Stimulated activated naive CD4-positive, alpha-beta T cell (primary cell): Measurements from ENCODE around the gene B3GNT5.
A peak's percentile ranks its signal among the peaks of the same experiment; 100 is the strongest.

Source experiments
- DNase-seq, 6 experiments: peaks; one replicate each; lab custom pipeline; 2025; lab: John Stamatoyannopoulos, UW

The B3GNT5 gene, protein sequence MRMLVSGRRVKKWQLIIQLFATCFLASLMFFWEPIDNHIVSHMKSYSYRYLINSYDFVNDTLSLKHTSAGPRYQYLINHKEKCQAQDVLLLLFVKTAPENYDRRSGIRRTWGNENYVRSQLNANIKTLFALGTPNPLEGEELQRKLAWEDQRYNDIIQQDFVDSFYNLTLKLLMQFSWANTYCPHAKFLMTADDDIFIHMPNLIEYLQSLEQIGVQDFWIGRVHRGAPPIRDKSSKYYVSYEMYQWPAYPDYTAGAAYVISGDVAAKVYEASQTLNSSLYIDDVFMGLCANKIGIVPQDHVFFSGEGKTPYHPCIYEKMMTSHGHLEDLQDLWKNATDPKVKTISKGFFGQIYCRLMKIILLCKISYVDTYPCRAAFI

DNA sequence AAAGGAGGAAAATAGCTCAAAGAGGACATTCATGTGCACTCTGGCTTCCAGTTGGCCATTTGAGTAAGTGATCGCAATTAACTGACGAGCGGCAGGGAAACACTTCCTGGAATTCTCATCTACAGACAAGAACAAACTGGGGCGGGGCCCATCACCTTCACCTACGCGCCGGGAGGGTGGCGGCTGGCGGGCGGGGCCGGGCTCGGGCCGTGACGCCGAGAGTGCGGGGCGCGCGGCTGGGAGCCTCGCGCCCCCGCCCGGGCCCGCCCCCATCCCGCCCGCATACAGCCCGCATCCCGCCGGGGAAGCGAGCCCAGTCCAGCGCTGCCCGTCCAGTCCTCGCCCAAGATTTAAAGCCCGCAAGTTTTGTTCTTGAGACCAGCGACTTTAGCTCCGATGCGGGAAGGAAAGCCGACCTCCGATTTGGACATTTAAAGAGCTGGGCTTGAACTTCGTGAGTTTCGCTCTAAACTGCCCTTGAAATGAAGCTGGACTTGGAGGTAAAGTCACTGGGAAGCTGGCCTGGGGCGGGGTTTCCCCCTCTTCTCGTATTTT lies at the start of gene B3GNT5:
B3GNT5 (plus strand) TSS at position 281 of the 555 bp plus-strand sequence. CDS start 16,546 bp downstream, outside the sequence.
- peak in 3 of 6 experiments; percentile 6 to 22 (median 10) for DNase-seq

DNA sequence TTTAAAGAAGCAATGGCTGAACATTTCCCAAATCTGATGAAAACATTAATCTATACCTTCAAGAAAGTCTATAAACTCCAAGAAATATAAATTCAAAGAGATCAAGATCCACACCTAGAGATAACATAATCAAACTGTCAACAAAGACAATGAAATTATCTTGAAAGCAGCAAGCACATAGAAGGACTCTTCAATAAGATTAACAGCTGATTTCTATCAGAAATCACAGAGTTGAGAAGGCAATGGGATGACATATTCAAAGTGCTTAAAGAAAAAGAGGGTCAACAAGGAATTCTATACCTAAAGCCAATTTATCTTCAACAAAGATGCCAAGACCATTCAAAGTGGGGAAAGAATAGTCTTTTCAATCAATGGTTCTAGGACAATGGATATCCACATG lies 49.4 kb upstream of the B3GNT5 start:
- DNase-seq, result no peak

DNA sequence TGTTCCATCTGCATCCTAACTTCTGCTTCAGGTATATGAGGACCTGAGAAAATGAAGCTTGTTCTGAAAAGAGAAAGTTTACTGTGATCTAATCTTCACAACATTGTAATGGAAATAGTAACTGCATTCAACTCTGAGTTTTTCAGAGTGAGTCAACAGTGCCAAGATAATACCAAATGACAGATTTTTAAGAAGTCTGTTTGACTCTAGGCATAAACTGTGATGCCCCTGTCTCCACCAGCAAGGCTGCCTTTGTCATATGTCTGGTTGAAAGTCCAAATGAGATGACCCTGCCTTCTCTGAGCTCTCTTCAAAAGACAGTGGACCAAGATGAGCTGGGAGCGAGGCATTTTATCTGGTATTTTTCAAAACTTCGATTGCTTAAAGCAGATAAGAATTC lies 44.8 kb upstream of the B3GNT5 start:
- DNase-seq, result no peak

DNA sequence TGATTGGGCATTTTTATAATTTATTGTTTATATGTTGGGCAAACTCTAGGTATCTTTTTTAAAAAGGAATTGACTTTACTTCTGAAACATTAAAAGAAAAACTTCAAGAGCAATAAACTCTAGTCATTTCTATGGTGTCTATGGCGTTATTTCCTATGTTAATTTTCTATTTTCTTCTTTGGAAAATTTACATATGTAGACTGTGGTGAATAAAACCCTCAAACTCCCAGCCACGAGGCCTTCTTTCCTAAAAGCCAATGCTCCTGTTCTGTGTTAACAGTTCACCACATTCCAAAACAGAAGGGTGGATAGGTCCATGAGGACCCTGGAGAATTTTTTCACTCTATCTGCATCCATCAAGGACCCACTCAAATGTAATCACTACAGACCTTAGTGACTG lies 44.3 kb upstream of the B3GNT5 start:
- no peak for DNase-seq

DNA sequence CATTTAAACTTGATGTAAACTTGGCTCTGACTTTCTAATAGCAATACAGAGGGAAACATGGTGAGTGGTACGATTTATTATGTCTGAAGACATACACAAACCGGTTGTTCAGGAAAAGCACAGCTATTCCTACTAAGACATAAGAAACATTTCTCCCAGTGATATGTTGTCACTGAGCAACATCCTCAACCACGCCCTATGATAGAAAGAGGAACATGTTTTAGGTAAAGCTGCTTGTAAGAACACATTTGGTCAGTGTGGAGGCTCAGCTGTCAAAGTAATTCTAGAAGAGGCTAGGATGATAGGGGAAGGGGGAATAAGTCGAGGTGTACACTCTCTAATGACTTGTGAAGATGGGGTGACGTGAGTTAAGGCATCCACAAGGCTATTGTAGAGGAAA lies 42.7 kb upstream of the B3GNT5 start:
- DNase-seq, result no peak

DNA sequence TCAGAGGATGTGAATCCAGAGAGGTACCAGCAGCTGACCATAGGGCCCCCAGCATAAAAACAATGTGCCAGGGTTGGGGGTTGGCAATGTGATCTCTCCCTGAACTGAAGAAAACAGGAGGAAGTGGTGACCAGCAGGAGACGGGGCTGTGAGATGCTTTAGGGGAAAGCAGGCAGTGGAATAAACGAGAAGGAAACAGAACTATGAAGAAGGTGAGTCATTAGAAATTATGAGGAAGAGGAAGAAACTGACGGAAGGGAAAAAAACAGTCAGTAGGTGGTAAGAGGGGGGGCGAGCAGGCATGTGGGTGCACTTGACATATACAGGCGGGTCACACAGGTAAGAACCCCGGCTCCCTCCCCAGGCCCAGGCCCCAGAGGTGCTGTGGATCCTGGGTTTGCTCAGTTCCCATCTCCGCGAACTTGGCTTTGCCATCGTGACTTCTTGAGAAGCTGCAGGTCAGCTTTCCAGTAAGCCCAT lies 42.2 kb upstream of the B3GNT5 start:
- DNase-seq, result no peak

DNA sequence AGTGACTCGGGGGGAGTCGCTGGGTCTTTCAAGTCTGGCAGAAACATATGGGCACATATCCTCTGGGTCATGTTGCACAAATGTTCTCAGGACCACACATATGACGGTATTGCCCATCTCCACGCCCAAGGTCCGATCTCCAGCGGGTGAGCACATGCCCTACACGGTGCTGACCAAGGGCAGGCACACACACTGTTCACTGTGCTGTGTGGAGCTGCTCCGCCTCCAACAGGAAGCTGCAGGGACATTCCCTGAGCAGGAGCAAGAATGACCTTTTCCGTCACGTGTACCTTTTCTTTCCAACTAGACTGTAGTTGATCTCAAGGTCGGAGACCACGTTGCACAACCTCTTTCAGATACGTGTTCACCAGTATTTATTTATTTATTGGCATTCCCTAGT lies 41.7 kb upstream of the B3GNT5 start:
- no peak for DNase-seq

DNA sequence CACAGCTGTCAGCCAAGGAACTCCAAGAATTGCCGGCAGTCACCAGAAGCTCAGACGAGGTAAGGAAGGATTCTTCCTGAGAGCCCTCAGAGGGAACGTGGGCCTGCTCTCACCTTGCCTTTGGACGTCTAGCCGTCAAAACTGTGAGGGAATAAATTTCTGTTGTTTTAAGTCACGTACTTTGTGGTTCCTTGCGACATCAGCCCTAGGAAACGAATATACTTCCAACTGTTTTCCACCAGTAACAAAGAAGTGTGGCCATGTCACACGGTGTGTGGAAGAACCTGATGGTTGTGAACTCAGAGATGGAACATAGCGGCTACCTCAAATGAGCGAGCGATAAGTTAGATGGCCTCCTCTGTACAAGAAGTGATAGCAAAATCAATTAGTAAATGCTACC lies 41.0 kb upstream of the B3GNT5 start:
- no peak for DNase-seq

DNA sequence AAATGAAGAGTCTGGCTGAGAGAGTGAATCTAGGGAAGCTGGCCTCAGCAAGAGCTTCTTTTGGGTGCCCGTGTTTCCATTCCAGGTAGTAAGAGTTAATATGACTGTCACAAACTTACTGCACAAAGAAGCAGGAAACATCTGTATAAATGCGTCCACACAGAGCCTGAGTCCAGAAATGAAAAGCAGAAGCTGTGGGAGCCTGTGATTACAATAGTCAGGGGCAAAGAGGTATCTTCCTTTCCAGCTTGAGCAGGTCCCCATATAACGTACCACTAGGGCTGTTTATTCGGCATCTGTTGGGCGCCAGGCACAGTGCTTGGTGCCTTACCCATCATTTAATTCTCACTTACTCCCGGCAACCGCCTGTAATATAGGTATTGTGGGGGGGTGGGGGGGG lies 40.5 kb upstream of the B3GNT5 start:
- no peak for DNase-seq

DNA sequence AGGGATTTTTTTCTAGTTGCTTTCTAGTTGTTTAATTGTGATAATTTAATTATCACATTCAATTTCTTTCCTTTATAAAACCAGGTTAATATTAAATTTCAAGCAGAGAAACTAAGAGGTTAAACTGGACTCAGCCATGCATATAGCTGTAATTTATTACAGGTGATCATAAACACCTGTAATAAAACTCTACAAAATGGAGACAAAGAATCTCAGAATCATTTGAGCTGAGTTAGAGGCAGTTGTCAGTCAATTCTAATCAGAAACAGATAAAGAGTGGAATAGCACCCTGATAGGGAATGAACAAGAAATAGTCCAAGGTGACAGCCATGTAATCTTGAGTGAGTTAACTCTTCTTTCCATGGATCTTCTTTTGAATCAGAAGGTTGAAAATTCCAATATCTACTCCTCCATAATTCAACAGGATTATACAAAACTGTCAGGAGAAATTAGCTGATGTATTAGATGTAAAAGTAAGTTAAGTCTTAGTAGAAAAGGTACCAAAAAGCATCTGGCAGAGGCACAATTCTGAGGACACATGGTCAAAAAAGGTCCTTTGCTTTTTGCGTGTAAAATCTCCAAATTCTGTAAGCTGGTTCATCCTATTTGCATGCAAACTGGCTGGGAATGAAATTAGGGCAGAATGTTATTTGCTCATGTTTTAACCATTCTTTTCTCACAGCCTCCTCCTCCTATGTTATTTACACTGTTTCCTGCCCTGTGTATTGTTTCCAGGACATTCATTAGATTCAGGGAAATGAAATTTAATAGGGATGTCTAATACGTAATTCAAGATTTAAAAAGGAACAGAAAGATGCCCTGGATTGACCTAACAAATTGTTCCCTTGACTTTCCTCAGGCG lies 39.4 kb upstream of the B3GNT5 start:
- DNase-seq, result no peak

DNA sequence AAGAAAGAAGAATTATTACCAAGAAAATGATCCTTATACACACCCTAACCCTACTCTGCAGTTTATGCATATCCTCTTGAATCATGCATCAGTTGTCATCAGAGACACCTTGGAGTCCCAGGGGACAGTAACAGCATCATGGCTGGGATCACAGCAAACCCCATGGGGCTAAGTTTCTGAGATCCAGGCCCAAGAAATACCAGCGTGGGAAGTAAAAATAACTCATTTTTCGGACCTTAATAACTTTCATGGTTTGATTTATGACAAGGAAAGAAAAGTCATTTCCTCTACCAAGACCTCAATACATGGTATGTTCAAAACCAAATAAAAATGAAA lies 38.8 kb upstream of the B3GNT5 start:
- DNase-seq, result no peak

DNA sequence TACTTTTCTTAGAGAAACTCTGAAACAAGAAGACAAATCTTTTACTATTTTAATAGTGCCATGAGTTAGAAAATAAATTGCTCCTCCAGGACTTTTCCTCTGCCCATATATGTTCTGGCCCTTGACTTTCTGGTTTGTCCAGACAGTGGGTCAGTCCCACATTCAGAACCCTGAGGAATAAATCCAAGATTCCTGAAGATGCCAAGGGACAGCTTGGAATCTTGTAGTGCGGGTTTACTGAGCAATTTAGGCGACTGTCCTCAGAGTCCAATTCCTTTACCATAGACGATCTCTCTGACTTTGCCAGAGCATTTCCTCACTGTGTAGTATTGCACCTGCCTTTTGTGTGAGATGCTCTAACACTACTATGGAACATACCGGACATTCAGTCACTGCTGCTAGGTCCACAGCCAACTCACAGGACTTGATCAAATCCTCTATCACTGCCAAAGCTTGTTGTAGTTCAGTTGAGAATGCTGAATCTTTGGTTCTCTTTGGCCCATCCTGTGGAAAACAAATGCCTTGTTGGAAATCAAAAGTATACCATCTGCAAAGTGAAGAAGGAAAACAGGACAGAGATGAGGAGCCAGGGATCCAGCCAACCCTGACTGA lies 37.4 kb upstream of the B3GNT5 start:
- DNase-seq, result no peak

DNA sequence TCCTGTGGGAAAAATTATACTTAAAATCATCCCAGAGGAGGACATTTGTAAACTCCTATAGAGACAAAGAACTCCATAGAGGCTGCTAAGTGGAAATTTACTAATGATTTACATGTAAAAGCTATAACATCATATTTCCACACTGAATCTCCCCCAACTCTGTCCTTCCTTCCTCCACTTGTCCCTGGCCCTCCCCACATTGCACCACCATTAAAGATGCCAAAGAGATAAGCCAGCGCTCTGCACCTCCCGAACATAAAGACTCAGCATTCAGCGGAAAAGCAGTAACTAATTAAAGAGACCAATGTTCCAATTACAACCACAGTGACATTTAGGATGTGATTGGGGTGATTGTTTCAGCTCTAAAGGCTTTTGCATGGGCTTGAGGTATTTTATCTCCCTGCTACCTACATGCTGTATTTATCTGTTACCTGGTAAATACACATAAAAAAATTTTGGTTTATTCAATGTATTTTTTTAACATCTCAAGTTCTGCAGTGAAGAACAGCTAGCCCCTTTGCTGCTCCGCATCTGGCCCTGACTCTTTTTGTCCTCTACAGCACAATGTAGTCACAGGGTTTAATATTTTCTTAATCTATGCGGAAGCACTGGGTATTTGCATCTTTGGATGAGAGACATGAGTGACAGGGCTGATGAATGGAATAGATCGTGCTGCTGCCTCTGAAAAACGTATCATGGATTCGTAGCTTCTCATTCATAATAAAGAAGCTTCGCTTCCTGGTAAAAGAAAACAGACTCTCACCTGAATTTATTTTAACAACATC lies 35.3 kb upstream of the B3GNT5 start:
- DNase-seq, result no peak

DNA sequence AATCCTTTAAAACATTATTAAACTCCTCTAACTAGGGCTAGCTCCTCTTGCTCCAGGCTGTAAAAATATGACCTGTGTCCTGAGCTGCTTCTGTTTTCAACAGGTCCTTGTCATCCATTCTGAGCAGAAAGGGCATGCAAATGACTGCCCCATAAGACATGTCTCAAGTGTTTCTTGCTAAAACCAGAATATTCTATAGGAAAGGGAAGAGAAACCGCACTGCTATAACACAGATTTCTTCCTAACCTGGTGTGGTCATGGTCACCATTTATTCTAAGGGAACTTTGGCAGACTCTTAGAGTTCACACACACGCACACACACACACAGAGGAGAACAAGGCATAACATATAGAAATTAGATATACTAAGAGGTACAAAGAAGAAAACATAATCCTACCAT lies 34.2 kb upstream of the B3GNT5 start:
- DNase-seq, result no peak

DNA sequence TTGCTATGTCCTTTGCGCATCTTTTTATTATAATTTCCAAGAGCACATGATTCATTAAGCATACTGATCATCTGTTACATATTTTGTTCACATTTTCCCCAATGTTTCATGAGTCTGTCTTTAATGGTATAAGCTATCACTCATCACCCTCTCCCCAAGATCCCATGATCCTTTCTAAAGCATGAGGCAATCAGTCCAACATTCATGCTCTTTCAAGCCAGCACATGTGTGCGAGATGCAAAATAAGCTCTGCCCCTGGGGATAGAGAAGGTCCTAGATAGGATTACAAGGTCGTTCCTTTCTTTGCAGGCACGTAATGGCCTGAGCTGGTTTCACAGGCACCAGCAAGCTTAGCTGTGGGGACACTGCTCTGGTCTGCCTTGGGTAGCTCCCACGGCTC lies 32.2 kb upstream of the B3GNT5 start:
- no peak for DNase-seq

DNA sequence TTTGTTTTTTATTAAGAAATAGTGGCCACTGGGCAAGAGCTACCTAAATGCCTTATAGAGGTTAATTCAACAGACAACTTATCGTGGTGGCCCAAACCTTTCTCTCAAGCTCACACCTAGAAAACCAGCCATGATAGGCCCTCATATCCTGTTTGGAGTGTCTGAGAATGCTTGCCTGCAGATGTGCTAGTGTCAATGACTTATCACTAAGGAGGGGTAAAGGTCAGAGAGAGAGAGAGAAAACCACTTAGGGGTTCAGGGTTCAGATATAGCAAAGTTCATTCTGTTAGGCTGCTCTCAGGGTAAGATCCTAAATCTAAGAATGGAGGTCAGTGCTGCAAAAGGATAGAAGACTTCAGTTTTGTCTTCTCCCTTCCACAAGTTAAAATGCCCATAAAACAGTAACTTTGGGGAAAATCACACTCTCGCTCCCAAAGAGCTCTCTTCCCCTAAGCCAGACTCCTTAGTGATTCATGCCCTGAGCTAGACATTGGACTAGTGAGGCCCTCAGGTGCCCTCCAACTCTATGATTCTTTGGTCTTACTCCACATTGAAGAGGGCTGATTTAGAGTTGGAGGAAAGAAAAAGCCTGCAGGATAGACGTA lies 30.3 kb upstream of the B3GNT5 start:
- DNase-seq, result no peak

DNA sequence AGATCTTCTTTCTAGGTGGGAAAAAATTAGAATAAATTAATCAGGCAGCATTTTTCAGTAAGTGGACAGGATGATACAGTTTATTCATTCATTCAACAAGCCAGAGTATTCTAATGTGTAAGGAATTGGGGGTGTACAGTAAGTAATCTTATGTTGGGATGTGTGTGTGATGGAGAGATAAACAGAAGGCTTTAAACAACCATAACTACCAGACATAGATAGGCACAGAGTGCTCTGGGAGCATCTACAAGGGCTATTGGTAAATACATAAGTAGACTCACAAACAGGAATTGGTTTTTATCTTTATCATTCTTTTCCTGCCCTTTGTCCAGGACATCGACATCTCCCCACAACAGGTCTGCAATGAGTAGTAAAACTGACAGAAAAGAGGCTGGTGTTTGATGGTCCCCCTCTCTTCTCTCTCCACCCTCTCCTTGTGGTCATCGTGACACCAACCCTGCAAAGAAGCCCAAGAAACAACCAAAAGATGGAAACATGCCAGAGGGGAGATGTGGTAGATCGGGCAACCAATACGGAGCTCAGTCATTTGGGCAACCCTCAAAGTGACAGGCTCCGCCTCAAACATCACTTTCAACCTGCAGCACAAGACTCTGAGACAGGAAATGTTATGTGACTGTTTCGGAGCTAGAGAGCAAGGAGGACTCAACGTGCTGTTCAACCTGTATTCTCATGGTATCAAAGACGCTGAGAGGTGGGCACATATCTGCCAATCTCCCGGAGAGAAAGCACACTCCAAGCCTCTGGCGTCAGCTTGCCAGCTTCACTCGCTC lies 28.7 kb upstream of the B3GNT5 start:
- DNase-seq, result peak in 5 of 6 experiments; percentile 4 to 61 (median 9)

DNA sequence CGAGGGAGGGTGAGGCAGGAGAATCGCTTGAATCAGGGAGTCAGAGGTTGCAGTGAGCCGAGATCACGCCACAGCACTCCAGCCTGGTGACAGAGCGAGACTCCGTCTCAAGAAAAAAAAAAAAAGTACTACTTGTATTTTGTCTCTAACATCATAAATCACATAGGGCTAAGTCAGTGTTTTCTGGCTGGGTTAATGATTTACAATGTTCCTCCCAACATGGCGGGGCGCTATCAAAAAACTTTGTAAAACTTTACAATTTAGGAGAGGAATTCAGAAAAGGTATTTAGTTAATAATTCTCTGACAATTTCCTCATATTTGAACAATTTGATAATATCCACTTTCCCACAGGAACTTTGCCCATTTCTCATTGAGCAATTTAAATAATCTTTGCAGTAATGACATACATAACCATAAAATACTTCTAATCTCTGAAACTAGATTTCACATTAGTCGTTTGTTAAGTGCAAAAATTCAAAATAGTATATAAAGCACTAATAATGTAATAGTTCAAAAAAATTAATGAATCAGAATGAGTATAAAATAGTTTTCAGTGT lies 26.6 kb upstream of the B3GNT5 start:
- DNase-seq, result no peak

DNA sequence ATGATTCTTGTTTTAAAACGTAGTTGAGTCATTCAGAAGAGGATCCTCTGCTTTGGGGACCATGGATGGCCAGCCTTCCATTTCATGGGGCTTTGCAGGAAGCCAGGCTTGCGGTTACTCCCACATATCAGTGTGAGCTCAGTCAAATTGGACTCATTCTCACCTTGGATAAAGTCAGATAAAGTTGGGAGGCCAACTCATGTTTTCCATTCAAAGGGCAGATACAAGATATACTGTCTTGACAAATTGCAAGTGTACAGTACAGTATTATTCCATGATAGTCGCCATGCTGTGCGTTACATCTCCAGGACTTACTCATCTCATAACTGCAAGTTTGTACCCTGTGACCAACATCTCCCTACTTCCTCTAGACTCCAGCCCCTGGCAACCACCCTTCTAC lies 25.5 kb upstream of the B3GNT5 start:
- DNase-seq, result no peak

DNA sequence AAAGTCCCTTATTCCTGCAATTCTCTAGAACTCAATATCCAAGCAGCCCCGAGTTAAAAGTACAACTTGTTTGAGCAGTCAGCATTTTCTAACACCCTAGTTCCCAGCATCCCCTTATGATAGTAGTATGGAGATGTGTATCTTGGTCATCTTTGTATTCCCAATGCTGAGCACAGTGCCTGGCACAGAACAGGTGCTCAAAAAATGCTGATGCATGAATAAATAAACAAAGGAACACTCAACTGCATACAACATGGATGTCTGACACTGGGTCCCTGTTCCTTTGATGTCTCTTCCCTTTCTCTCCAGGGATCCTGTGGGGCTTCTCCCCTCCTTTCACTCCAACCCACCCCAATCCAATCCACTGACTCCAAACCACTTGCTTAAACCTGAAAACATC lies 23.9 kb upstream of the B3GNT5 start:
- no peak for DNase-seq
